ENCODE data around the gene CUZD1.

CUZD1 gene

GRCh38 chr10:122802282-122802681 is 43.4 kb downstream of the CUZD1 start:
- no peak overlapping the region for H3K4me3 ChIP-seq (ENCODE audit: low read depth, low read length, poor library complexity, severe bottlenecking)
- no peaks in the 10 kb centered on the region for H3K27me3 ChIP-seq (ENCODE audit: insufficient read depth, low read length)
- no peak overlapping the region for H3K9ac ChIP-seq (ENCODE audit: low read length)
- H2AFZ ChIP-seq (ENCODE audit: low read length) = no peak overlapping the region
- H3F3A ChIP-seq (ENCODE audit: insufficient read depth, low read length) = no peaks in the 10 kb centered on the region
- no peaks in the 10 kb centered on the region for H3K79me2 ChIP-seq (ENCODE audit: insufficient read depth, low read length)
- no peaks in the 10 kb centered on the region for H3K9me2 ChIP-seq (ENCODE audit: low read depth, low read length)
- H3K27ac ChIP-seq (ENCODE audit: low read depth, low read length, poor library complexity, severe bottlenecking) = no peak overlapping the region
- H3K4me2 ChIP-seq (ENCODE audit: low read length) = no peak overlapping the region
- no peaks in the 10 kb centered on the region for H4K20me1 ChIP-seq (ENCODE audit: insufficient read depth, low read length)
- H3K36me3 ChIP-seq (ENCODE audit: insufficient read depth, low read length) = no peaks in the 10 kb centered on the region
- no peaks in the 10 kb centered on the region for H3K9me3 ChIP-seq (ENCODE audit: low read length)
- TF ChIP-seq EZH2 (IDR thresholded peaks at IDR 0.05; ENCODE audit: borderline replicate concordance, low read length) (no peak), CTCF (IDR thresholded peaks at IDR 0.05; ENCODE audit: low read length) (no peak)
- H3K4me1 ChIP-seq (ENCODE audit: insufficient read depth, low read length, severe bottlenecking) = no peaks in the 10 kb centered on the region

GRCh38 chr10:122798704-122799231 is 46.9 kb downstream of the CUZD1 start:
- TF ChIP-seq CTCF (IDR thresholded peaks at IDR 0.05; ENCODE audit: low read length) = no peak
- no peak for TF ChIP-seq EZH2 (IDR thresholded peaks at IDR 0.05; ENCODE audit: borderline replicate concordance, low read length)
- no peaks in the 10 kb centered on the region for H3K36me3 ChIP-seq (ENCODE audit: insufficient read depth, low read length)
- H4K20me1 ChIP-seq (ENCODE audit: insufficient read depth, low read length) = no peaks in the 10 kb centered on the region
- no peak overlapping the region for H3K4me3 ChIP-seq (ENCODE audit: low read depth, low read length, poor library complexity, severe bottlenecking)
- no peaks in the 10 kb centered on the region for H3F3A ChIP-seq (ENCODE audit: insufficient read depth, low read length)
- no peaks in the 10 kb centered on the region for H3K27me3 ChIP-seq (ENCODE audit: insufficient read depth, low read length)
- H3K27ac ChIP-seq (ENCODE audit: low read depth, low read length, poor library complexity, severe bottlenecking) = no peak overlapping the region
- no peak overlapping the region for H3K4me2 ChIP-seq (ENCODE audit: low read length)
- H2AFZ ChIP-seq (ENCODE audit: low read length) = no peak overlapping the region
- H3K9me2 ChIP-seq (ENCODE audit: low read depth, low read length) = no peaks in the 10 kb centered on the region
- no peaks in the 10 kb centered on the region for H3K9me3 ChIP-seq (ENCODE audit: low read length)
- H3K4me1 ChIP-seq (ENCODE audit: insufficient read depth, low read length, severe bottlenecking) = no peaks in the 10 kb centered on the region
- H3K79me2 ChIP-seq (ENCODE audit: insufficient read depth, low read length) = no peaks in the 10 kb centered on the region
- no peak overlapping the region for H3K9ac ChIP-seq (ENCODE audit: low read length)

GRCh38 chr10:122796796-122797195 is 48.9 kb downstream of the CUZD1 start:
- no peaks in the 10 kb centered on the region for H3K36me3 ChIP-seq (ENCODE audit: insufficient read depth, low read length)
- no peaks in the 10 kb centered on the region for H3F3A ChIP-seq (ENCODE audit: insufficient read depth, low read length)
- H2AFZ ChIP-seq (ENCODE audit: low read length) = no peak overlapping the region
- no peak overlapping the region for H3K4me2 ChIP-seq (ENCODE audit: low read length)
- no peaks in the 10 kb centered on the region for H3K27me3 ChIP-seq (ENCODE audit: insufficient read depth, low read length)
- TF ChIP-seq EZH2 (IDR thresholded peaks at IDR 0.05; ENCODE audit: borderline replicate concordance, low read length) = no peak
- TF ChIP-seq CTCF (IDR thresholded peaks at IDR 0.05; ENCODE audit: low read length) = no peak
- no peaks in the 10 kb centered on the region for H3K9me3 ChIP-seq (ENCODE audit: low read length)
- H3K4me3 ChIP-seq (ENCODE audit: low read depth, low read length, poor library complexity, severe bottlenecking) = no peak overlapping the region
- H3K9ac ChIP-seq (ENCODE audit: low read length) = no peak overlapping the region
- H4K20me1 ChIP-seq (ENCODE audit: insufficient read depth, low read length) = no peaks in the 10 kb centered on the region
- no peak overlapping the region for H3K27ac ChIP-seq (ENCODE audit: low read depth, low read length, poor library complexity, severe bottlenecking)
- H3K4me1 ChIP-seq (ENCODE audit: insufficient read depth, low read length, severe bottlenecking) = no peaks in the 10 kb centered on the region
- no peaks in the 10 kb centered on the region for H3K9me2 ChIP-seq (ENCODE audit: low read depth, low read length)
- H3K79me2 ChIP-seq (ENCODE audit: insufficient read depth, low read length) = no peaks in the 10 kb centered on the region
